ENCODE results near the gene ZCCHC7.

DNA sequence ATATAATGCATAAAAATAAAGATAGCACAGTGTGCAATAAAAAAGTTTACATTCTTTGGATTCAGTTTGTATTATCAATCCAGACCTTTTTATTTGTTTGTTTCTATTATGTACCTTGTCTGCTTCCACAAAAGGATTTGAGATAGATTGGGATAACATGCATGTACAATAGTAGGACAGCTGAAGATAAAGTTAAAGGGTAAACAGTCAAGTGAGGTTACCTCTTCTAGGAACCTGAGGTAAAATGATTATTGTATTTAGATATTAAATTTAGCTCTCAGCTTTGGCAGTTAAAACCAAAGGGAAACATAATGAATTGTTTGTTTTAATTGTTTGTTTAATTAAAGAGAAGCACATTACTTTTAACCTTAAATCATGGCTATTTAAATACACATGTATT lies 81.7 kb downstream of the ZCCHC7 start:
- TF ChIP-seq, protein P1, sequence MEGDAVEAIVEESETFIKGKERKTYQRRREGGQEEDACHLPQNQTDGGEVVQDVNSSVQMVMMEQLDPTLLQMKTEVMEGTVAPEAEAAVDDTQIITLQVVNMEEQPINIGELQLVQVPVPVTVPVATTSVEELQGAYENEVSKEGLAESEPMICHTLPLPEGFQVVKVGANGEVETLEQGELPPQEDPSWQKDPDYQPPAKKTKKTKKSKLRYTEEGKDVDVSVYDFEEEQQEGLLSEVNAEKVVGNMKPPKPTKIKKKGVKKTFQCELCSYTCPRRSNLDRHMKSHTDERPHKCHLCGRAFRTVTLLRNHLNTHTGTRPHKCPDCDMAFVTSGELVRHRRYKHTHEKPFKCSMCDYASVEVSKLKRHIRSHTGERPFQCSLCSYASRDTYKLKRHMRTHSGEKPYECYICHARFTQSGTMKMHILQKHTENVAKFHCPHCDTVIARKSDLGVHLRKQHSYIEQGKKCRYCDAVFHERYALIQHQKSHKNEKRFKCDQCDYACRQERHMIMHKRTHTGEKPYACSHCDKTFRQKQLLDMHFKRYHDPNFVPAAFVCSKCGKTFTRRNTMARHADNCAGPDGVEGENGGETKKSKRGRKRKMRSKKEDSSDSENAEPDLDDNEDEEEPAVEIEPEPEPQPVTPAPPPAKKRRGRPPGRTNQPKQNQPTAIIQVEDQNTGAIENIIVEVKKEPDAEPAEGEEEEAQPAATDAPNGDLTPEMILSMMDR (conservative IDR thresholded peaks at IDR 0.05 in 1 of 2, IDR thresholded peaks at IDR 0.05 in 1 of 2; ENCODE audit: extremely low read depth in 1 of 2, insufficient read depth in 1 of 2, low read depth in 1 of 2, low read length in 2 of 2) = no peak
- no peak for TF ChIP-seq EZH2 (IDR thresholded peaks at IDR 0.05; ENCODE audit: borderline replicate concordance, low read length)

Measured in mammary epithelial cell (primary cell).